Measurements from ENCODE around the gene SPATA2.

The SPATA2 gene

GRCh38 chr20:49890471-49891361 is 24.6 kb downstream of the SPATA2 start:
- Histone ChIP-seq H3K27me3 (no peaks in the 10 kb centered on the region), H3K4me3 (ENCODE audit: low read depth in 1 of 2, low read length in 1 of 2) (peak overlapping the region in 1 of 2 experiments; percentile 14), H3K36me3 (peaks cover 36% of the 10 kb centered on the region), H3K27ac (peak overlapping the region; percentile 85), H3K9me3 (no peaks in the 10 kb centered on the region), H3K4me1 (ENCODE audit: control insufficient read depth in 1 of 2, insufficient read depth in 1 of 2, low read depth in 1 of 2, low read length in 1 of 2) (peaks cover 69 to 77% of the 10 kb centered on the region in 2 experiments)
- no peak for TF ChIP-seq CTCF (IDR thresholded peaks at IDR 0.05)

GRCh38 chr20:49889935-49890333 is 25.4 kb downstream of the SPATA2 start:
- Histone ChIP-seq H3K36me3 (peaks cover 43% of the 10 kb centered on the region), H3K9me3 (no peaks in the 10 kb centered on the region), H3K4me1 (ENCODE audit: control insufficient read depth in 1 of 2, insufficient read depth in 1 of 2, low read depth in 1 of 2, low read length in 1 of 2) (peaks cover 63 to 70% of the 10 kb centered on the region in 2 experiments), H3K4me3 (ENCODE audit: low read depth in 1 of 2, low read length in 1 of 2) (peak overlapping the region in 1 of 2 experiments; percentile 36), H3K27ac (peak overlapping the region; percentile 85), H3K27me3 (no peaks in the 10 kb centered on the region)
- no peak for TF ChIP-seq CTCF (IDR thresholded peaks at IDR 0.05)

GRCh38 chr20:49889001-49889934 is 26.1 kb downstream of the SPATA2 start:
- H3K9me3 ChIP-seq = no peaks in the 10 kb centered on the region

GRCh38 chr20:49888212-49889000 is 26.9 kb downstream of the SPATA2 start:
- Histone ChIP-seq H3K4me1 (ENCODE audit: control insufficient read depth in 1 of 2, insufficient read depth in 1 of 2, low read depth in 1 of 2, low read length in 1 of 2) (peaks cover 53 to 54% of the 10 kb centered on the region in 2 experiments), H3K9me3 (no peaks in the 10 kb centered on the region), H3K27ac (peak overlapping the region; percentile 85), H3K4me3 (ENCODE audit: low read depth in 1 of 2, low read length in 1 of 2) (peak overlapping the region in 1 of 2 experiments; percentile 36), H3K36me3 (peaks cover 59% of the 10 kb centered on the region), H3K27me3 (no peaks in the 10 kb centered on the region)
- peak; percentile 47 for TF ChIP-seq CTCF (IDR thresholded peaks at IDR 0.05)

More at GRCh38 chr20:49889001-49889934, 26.1 kb downstream of the SPATA2 start:
- no peak for TF ChIP-seq CTCF (IDR thresholded peaks at IDR 0.05)
- H3K27ac ChIP-seq = peak overlapping the region; percentile 85
- H3K4me3 ChIP-seq (ENCODE audit: low read depth in 1 of 2, low read length in 1 of 2) = peak overlapping the region in 1 of 2 experiments; percentile 36
- no peaks in the 10 kb centered on the region for H3K27me3 ChIP-seq
- peaks cover 60 to 63% of the 10 kb centered on the region in 2 experiments for H3K4me1 ChIP-seq (ENCODE audit: control insufficient read depth in 1 of 2, insufficient read depth in 1 of 2, low read depth in 1 of 2, low read length in 1 of 2)
- peaks cover 50% of the 10 kb centered on the region for H3K36me3 ChIP-seq

Measured in neutrophil (primary cell).